SKM-1 (cell line): ENCODE results near the gene FZD1.

Source experiments
- DNase-seq: peaks from one replicate; lab custom pipeline; 2025; ENCODE audit not compliant: unreplicated experiment; lab: John Stamatoyannopoulos, UW

Gene FZD1

DNA sequence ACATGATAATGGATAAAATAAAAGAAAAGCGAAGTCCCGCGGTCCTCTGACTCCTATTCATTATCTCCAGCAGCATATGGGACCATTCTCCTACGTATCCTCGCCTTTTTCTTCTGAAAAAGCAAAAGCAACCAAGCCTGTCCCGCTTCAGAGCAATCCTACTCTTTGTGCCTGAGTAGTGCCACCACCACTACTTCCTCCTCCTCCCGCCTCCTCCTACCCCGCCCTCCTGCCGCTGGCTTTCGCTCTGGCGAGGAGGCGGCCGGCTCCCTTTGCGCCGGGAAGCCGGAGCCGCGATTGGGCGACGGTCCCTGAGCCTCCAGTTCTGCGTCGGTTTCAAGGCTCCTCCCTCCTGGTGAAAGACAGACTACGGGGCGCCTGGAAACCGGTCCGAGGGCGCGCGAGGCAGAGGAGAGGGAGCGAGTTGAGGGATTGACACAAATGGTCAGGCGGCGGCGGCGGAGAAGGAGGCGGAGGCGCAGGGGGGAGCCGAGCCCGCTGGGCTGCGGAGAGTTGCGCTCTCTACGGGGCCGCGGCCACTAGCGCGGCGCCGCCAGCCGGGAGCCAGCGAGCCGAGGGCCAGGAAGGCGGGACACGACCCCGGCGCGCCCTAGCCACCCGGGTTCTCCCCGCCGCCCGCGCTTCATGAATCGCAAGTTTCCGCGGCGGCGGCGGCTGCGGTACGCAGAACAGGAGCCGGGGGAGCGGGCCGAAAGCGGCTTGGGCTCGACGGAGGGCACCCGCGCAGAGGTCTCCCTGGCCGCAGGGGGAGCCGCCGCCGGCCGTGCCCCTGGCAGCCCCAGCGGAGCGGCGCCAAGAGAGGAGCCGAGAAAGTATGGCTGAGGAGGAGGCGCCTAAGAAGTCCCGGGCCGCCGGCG, at the start of gene FZD1:
Gene FZD1, plus strand, starts transcription at position 388 of the 878 bp plus-strand sequence. Its CDS starts 448 bp downstream, at position 836.
- DNase-seq, result peak; percentile 85

DNA sequence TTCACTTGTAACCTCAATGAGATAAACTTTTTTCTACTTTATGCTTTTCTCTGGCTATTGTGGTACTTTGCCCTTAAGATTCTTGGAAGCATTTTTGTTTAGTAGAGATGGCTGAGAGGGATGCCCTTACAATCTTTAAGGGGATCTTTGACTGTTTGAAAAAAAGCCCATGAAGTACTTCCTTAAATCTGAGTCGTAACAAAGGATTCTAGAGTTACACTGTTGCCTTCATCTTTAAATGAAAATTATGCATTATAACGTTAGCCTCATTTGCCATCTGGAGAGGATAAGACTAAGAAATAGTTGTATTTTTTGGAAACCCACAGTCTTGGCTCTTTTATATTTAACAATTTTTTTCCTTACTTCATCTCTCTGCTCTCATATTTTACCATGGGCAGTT, 37.8 kb upstream of the FZD1 start:
- no peak for DNase-seq

DNA sequence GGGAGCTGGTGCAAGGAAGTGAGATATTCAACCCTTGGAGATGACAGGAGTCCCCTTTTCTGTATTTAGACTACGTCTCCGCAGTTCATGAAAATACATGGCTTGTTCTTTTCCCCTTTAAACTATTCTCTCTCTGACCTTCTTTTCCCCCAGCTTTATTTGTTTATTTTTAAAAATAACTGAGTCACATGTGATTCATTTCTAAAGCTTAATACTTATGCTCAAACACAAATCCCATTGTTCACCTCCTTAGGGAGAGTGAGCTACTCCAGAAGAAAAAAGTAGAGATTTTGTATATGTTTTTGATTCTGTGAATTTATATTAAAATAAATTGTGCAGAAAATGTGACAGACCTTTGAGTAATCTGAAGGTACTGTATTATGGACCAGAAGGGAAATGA, 35.9 kb upstream of the FZD1 start:
- DNase-seq, result no peak

DNA sequence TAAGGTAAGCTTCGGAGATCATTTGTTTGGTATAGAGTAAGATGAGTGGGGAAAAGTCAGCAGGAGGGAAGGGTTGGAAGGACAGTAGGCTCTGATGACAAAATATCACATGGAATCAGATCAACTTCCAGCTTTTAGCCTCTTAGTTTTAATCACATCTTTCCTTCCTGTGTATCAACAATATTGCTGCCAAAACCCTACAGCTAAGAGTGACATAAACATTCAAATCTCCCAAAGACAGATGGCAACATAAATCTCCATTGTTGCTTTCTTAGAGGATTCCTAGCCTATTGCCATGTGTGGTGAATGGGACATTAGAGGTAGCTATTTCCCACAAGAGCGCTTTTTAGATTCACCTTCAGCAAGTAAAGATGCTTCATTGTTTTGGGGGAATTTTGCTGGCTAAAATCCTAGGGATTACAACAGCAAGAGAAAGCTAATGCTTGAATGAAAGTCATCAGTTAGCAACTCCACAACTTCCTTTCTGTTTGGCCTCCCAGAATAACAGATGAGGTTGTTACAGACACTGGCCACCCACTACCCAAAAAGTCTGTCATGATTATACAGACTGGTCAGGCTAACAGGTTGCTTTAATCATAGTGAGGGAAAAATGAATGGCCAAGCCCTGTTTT, 35.2 kb upstream of the FZD1 start:
- DNase-seq, result no peak

DNA sequence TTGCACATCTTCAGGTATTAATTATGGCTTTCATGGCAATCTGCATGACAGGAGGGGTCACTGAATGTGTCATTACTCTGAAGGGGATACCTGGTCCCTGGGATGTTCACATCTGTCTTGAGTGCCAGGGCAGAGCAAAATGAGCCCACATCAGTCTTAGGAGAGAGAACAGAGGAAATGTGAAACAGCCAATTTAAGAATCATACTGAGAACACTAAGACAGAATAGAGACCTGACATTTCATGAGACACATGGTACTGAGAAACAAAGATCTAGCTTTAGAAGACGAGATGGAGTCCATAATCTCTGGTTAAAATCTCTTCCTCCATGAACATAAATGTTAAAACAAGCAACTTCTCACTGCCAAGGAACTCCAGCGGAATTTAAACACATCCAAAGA, 34.1 kb upstream of the FZD1 start:
- no peak for DNase-seq

DNA sequence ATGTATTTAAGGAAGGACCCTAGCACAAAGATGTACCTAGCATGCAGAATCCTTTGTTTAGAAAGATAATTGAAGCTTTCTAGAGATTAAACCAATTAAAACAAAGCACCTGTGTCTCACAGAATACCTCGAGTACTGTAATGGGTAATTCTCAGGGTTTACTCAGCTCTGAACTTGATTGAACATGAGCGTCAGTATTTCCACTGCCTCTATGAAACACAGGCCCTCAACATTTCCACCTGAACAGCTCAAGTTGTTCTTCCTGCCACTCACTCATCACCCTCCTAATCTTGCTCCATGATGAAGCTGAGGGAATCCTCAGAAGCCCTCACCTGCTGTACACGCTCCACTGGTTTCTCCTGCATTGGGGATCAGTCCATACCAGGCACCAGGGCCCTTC, 33.7 kb upstream of the FZD1 start:
- DNase-seq, result no peak

DNA sequence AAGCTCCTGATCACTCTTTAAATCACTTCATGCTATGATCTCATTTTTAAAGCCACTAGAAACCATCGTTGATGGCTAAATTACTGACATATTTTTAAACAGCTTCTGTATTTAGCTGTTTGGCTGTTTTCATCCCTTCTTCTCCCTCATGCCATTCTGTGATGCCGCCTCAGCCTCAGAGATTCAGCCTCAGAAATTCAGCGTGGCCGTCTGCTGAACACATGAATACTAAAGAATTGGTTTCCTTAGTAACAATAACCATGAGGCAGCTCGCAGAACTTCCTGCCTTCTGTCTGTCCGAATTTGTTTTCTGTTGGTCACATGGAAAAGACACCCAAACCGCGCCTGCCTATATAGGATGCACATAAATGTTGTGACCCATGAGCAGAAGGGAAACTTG, 31.0 kb upstream of the FZD1 start:
- DNase-seq, result no peak

DNA sequence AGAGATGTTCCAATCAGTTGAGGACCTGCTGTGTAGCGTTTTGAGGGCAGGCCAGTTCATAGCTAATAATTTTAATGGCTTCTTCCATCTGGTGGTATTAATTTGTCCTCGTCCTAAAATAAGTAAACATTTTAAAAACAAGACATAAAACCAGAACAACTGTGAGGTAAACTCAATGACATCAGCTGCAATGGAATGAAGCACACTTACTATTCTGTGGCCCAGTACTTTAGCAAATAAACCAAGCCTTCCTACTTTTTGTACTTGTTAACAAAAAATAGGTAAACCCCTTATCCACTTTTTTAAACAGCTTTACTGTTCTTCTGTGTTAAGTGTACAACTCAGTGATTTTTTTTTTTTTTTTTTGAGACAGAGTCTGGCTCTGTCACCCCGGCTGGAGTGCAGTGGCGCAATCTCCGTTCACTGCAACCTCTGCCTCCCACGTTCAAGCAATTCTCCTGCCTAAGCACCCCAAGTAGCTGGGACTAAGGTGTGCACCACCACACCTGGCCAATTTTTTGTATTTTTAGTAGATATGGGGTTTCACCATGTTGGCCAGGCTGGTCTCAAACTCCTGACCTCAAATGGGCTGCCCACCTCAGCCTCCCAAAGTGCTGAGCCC, 28.9 kb upstream of the FZD1 start:
- no peak for DNase-seq

DNA sequence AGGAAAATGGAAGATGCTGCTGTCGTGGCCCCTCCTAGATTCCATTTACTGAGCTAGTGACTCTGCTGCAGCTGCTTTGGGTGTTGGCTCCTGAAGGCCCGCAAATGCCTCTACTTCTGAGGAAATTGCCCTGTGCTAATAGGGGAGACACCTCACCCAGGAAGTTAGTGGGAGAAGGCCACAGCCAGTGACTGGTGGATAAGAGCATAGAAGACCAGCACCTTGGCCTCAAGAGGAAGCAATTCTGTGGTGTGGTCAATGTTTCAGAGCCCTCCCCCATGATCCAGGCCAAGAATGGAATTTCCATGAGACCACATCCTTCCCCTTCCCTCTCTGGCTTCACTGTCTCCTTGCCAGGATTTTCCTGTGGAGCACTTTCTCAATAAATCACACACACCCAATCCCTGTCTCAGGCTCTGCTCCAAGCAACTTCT, 25.0 kb upstream of the FZD1 start:
- DNase-seq, result no peak

DNA sequence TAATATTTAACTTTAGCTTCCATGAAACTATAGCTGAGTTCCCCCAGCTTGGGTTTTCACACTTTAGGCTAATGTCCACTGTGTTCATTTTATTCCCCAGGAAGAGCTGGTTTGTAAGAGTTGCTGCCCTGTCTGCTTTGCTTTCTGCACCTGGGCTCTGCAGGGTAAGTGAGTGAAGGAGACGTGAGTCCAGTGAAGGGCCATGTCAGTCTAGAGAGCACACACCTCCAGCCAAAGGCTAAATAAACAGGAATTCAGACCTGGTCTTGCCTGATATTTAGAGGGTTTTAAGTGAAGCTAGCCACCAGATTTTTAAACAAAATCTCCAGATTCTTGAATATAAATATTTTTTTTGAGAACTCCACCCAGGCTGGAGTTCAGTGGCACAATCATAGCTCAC, 24.5 kb upstream of the FZD1 start:
- DNase-seq, result no peak

DNA sequence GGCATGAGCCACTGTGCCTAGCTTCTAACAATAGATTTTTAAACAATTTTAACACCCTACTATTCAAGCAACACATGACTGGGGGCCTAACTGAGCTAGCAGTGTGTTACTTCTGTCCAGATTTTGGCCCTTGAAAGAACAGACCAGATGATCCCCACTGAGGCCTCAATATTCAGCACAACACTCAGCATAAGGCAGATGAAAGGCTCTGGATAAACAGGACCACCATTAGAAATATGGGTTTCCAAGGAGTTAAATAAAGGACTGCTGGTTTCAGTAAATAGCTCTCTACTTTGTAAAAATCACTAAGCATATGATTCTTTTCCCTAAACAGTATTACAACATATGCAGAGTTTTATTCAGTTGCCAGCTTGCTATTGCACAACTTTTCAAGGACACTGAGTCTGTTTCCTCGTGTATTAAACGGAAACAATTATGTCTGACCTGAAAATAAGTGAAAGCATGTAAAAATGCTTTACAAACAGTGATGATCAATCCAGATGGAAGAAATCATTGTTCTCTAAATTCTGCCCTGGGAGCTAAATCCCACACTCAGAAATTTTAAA, 23.8 kb upstream of the FZD1 start:
- no peak for DNase-seq

DNA sequence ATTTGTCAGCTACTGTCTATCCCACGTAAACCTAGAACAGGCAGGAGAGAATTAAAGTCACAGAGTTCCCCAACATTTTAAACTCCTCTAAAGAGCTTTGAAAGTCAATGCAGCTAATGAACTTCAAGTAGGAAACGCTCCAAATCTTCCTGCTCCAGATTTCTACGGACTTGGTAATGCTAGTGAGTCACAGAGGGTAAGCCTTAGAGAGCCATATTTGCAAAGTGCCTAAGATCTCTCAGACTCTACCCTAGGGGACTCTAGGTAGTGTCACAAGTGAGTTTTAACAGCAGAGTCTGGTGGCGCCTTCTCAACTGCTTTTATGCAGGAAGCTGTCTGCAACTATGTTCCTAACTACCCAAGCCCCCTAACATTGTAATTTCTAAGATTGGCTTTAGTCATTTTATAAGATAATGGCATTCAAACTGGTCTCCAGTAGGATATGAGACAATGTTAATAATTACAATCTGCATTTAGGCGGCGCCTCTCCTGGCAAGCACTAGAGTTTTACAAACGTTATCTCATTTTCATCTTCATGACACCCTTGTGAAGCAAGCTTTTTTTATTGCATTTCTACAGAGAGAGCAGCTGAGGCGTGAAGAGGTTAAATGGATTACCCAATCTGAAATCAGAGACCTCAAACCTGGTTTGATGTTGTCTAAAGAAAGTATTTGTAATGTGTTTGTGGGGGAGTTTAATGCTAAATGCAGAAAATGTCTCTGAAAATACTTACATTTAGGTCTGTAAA, 22.0 kb upstream of the FZD1 start:
- no peak for DNase-seq

DNA sequence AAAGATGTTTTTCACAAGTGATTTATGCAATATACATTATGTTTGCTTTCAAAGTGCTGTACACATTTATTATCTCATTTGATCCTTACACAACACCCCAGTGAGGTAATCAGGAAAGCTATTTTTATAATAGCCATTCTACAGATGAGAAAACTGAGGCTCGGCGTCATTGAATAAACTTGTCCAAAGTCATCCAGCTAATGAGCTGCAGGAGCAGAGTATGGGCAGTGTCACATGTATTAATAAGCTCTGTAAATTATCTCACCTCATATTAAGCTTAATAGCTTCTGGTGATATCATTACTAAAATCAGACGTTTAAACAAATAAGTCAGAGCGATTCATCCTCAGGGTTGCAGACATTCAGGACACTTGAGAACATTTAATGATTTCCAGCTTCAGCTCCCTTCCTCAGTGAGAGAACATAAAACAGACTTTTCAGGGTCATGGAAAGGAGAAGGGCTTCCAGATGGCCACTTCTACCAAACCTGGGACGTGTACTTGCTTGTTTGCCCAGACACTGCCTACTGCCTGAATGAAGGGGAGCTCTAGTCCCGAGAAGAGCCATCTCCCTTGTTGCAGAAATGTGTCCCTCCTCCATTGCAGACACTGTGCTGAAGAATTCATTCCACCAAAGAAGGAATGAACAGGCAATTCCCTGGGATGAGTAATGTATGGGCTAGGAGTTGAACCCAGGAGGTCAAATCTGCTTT, 20.5 kb upstream of the FZD1 start:
- no peak for DNase-seq

DNA sequence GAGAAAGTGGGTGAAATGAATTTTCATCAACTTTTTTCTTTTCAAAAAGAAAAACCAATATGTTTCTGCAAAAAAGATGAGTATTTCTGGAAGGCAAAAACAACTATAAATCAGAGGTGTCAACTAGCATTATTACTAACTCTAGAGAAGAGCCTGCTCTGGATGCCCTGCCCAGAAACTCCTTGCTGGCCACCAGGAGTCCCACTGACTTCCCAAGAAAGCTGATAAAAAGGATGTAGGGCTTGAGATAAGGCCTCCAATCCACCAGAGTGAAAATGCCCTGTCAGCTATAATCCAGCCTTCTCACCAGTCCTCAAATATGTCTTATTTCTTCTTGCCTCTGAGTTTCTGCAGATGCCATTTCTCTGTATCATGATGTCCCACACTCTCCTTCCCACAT, 16.7 kb upstream of the FZD1 start:
- no peak for DNase-seq

DNA sequence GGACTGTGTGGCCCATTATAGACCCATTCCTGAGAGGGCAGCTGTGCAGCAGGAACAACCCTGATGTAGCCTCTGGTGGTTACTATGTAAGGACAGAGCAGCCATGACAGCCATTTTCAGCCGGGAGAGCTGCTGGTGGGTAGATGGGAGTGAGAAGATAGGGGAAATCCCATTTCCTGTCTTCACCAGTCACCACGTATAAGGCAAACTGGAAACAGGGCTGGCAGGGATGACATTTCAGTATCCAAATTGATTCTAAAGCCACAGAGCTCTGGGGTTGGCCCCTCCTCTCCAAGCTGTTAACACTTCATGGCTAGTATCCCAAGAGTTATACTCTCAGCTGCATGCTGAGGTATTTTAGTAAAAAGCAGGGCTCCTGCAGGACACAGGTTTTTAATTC, 15.2 kb upstream of the FZD1 start:
- DNase-seq, result no peak

DNA sequence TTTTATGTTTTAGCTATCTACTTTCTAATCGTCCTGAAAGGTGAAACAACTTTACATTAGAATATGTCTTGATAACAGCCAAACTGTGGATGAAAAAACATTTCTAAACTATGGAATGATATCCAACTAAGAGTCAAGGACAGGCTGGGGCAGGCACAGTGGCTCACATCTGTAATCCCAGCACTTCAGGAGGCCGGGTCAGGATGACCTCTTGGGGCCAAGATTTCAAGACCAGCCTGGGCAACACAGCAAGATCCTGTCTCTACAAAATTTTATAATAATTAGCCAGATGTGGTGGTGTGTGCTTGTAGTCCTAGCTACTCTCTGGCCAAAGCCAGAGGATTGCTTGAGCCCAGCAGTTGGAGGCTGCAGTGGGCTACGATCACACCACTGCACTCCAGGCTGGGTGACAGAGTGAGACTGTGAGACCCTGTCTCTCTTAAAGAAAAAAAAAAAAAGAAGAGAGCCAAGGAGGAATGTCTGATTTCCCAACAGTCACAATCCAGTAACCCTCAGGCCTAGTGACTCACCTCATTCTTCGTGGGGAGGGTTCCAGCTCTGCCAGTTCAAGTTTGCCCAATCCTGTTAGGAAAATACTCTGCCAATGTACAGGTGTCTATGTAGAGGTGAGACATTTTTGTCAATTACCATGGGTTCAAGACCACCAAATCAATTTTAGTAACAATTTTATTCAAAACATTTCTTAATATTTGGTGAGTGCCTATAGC, 14.6 kb upstream of the FZD1 start:
- DNase-seq, result no peak

DNA sequence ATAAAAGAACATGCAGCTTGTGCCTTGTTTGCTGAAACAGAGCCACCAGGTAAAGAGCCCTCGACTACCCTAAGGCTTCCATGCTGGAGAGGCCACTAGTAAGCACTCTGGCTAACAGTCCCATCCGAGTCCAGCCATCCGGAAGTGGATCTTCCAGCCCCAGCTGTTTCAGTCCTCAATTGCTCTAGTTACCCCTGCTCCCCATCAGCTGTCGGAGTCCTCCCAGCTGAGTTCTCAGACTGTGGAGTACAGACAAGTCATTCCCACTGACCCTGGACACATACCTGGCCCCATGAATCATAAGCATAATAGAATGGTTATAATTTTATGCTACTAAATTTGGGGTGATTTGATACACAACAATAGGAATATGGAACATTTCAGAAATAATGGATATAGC, 13.5 kb upstream of the FZD1 start:
- DNase-seq, result no peak

DNA sequence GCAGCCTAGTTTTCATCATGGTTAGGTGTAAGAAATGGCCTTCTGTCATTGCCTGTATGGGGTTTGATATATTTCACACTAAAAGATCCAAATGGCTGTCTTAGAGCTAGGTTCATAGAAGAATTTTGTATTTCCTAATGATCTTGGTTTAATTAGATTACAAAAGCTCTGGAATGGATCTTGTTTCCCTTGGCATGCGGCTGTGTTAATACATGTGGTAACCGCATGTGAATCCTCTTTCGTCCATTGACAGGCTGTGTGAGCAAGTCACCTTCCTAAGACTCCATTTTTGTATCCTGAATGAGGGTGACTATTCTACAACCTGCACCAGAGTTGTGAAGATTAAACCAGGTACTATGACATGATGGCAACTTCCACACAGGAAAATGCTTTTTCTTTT, 12.4 kb upstream of the FZD1 start:
- no peak for DNase-seq

DNA sequence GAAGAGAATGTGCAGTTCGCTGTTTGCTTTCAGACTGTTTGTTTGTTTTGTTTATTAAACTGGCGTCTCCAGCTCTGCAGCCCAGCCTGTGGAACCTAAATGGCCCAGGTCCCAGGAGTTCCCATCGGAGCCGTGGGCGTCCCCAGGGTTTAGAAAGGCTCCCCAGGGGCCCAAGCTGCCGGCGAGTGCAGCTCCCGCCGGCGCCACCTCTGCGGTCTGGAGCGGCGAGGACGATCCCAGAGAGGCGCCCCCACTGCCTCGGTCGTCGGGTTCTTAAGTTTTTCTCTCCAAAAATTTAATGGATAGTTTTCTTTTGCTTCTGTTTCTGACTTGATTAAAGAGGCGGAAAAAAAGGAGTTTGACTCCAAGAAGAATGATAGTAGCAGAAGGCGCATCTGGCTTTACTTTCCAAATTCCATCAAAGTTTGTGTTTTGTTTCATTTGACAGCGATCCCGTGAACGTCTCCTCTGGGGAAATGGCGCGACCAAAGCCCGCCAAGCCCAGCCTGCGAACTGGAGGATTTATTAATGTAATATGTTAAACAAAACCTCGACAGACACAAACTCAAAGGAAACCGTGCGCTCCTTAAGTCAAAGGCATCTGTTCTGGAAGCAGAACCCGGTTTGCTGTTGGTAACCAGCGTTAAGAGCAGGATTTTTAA, 718 bp upstream of the FZD1 start:
- DNase-seq, result no peak
